GM19328 (cell line): ENCODE results near the gene GALP.
"Not testable (repeated sequence)": the region's sequence is repeated elsewhere in the genome, so short reads cannot be mapped to it uniquely, and the experiment has no call there.

Experiments
- ATAC-seq: cut with Tn5 transposase; IDR thresholded peaks from one replicate; pipeline ENCODE4 v1.9.1; 2021; ENCODE audit warnings: mild to moderate bottlenecking, moderate library complexity; ENCODE audit not compliant: unreplicated experiment

The GALP gene

DNA sequence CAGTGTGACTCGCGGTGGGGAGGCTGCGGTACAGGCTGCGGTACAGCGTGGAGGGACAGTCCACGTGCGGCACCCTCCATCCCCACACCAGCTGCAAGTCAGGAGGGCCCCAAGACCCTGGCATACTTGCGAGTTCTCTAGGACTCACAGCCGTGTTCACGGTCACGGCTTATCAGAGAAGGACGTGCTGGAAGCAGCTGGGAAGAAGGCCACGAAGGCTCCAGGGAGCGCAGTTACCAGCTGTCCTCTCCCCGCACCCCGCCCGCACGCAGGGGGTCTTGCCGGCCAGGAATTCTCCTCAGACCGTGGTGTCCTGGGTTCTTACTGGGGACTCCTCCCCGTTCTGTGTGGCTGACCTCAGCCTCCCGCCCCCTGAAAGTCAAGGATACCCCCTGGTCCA, 28.5 kb upstream of the GALP start:
- no peak for ATAC-seq

DNA sequence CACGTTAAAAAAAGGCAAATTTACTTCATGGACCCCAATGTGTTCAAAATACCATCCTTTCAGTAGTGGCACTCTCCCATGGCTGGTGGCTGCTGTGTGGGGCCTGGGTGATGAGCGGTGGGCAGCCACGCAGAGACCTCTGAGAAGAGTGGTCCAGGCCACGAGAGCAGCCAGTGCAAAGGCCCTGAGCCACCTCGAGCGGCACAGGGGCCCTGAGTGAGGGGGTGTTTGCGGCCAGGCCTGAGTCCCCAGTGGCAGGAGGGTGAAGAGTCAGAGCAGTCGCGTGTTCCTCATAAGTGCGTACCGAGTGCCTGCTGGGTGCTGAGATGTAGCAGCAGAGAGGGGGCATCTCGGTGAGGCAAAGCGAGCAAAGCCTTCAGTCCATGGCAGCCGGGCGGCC, 27.7 kb upstream of the GALP start:
- no peak for ATAC-seq

- not testable (repeated sequence) for ATAC-seq
Measured at GRCh38 chr19:56148955-56149655, 26.7 kb upstream of the GALP start.

- ATAC-seq = no peak
Measured at GRCh38 chr19:56149656-56150038, 26.2 kb upstream of the GALP start.

GRCh38 chr19:56150358-56150757, 25.4 kb upstream of the GALP start:
- no peak for ATAC-seq

DNA sequence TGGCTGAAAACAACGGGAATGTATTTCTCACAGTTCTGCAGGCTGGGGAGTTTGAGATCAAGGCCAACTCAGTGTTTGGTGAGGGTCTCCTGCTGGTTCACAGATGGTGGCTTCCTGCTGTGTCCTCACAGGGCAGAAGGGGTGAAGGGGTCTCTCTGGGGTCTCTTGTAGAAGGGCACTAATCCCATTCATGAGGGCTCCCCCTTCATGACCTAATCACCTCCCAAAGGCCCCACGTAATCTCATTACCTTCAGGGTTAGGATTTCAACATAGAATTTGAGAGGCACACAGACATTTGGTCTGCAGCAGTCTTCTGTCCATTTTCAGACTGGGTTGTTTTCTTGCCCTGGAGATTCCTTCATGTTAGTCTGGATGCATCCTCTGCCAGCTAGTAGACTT, 23.2 kb upstream of the GALP start:
- no peak for ATAC-seq

GRCh38 chr19:56153507-56153906, 22.3 kb upstream of the GALP start:
- no peak for ATAC-seq

- no peak for ATAC-seq
Measured at GRCh38 chr19:56155124-56155687, 20.6 kb upstream of the GALP start.

- no peak for ATAC-seq
Measured at GRCh38 chr19:56156768-56157167, 19.0 kb upstream of the GALP start.

- ATAC-seq = no peak
Measured at GRCh38 chr19:56158170-56158757, 17.5 kb upstream of the GALP start.

- ATAC-seq = no peak
Measured at GRCh38 chr19:56159009-56159559, 16.7 kb upstream of the GALP start.

DNA sequence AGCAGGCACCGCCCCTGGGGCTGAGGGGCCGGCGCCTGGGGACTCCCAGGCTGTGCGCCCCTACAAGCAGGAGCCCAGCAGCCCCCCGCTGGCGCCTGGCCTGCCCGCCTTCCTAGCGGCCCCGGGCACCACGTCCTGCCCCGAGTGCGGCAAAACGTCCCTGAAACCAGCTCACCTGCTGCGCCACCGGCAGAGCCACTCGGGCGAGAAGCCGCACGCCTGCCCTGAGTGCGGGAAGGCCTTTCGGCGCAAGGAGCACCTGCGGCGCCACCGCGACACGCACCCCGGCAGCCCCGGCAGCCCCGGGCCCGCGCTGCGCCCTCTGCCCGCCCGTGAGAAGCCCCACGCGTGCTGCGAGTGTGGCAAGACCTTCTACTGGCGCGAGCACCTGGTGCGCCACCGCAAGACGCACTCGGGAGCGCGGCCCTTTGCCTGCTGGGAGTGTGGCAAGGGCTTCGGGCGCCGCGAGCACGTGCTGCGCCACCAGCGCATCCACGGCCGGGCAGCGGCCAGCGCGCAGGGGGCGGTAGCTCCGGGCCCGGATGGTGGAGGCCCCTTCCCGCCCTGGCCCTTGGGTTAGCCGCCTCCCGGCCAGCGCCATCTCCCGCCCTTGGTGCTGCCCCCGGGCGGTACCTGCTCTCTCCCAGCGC, 16.1 kb upstream of the GALP start:
- no peak for ATAC-seq

GRCh38 chr19:56161534-56161933, 14.3 kb upstream of the GALP start:
- no peak for ATAC-seq

- ATAC-seq = no peak
Measured at GRCh38 chr19:56162258-56162657, 13.6 kb upstream of the GALP start.

GRCh38 chr19:56163097-56163496, 12.7 kb upstream of the GALP start:
- ATAC-seq = no peak

- no peak for ATAC-seq
Measured at GRCh38 chr19:56167064-56167578, 8.7 kb upstream of the GALP start.

- no peak for ATAC-seq
Measured at GRCh38 chr19:56170261-56170660, 5.5 kb upstream of the GALP start.

- ATAC-seq = no peak
Measured at GRCh38 chr19:56174086-56174485, 1.7 kb upstream of the GALP start.

GRCh38 chr19:56174550-56174949, 1.3 kb upstream of the GALP start:
- no peak for ATAC-seq

DNA sequence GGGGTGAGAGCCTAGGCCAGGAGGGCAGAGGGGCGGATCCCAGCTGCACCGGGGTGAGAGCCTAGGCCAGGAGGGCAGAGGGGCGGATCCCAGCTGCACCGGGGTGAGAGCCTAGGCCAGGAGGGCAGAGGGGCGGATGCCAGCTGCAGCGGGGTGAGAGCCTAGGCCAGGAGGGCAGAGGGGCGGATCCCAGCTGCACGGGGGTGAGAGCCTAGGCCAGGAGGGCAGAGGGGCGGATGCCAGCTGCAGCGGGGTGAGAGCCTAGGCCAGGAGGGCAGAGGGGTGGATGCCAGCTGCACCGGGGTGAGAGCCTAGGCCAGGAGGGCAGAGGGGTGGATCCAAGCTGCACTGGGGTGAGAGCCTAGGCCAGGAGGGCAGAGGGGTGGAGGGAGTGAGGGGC, 502 bp downstream of the GALP start:
- not testable (repeated sequence) for ATAC-seq

DNA sequence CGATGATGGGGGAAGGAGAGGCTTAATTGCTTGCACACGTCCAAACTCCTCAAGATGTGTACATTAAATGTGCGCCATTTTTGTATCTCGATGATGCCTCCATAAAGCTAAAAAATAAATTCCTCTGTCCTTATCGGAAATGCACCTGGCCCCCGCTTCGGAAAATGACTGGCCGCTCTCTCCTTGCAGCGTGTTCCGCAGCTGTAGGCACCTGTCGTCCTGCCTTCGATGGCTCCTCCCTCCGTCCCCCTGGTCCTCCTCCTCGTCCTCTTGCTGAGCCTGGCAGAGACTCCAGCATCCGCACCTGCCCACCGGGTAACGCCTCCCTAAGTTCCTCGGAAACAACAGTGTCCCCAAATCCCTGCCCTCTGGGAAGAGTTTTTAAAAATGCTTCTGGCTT, 1.1 kb downstream of the GALP start:
- no peak for ATAC-seq
